ENCODE results near the gene EVI5L. TPM values are rescaled to one million over a fixed set of nuclear protein-coding genes. Genes with fewer than 3 reads are reported as not detected.

Gene EVI5L
- total and polyA plus RNA-seq, 2 of the 13 experiments (the other 11 are each of a cell fraction or from before 2014, with no cell fraction given) = 1.7 to 2.4 TPM

- TF ChIP-seq, protein P1, sequence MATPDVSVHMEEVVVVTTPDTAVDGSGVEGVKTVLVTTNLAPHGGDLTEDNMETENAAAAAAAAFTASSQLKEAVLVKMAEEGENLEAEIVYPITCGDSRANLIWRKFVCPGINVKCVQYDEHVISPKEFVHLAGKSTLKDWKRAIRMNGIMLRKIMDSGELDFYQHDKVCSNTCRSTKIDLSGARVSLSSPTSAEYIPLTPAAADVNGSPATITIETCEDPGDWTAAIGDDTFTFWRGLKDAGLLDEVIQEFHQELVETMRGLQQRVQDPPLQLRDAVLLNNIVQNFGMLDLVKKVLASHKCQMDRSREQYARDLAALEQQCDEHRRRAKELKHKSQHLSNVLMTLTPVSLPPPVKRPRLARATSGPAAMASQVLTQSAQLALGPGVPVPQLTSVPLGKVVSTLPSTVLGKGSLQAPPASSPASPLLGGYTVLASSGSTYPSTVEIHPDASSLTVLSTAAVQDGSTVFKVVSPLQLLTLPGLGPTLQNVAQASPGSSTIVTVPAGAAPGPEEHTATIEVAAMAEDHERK (CRISPR knock-in tag; IDR thresholded peaks at IDR 0.05; ENCODE audit: low read depth) = peak; percentile 58; the same call in 1 of the 2 replicates
- TF ChIP-seq ZNF713 (CRISPR knock-in tag; IDR thresholded peaks at IDR 0.05) = no peak
- no peak for TF ChIP-seq MAF1 (CRISPR knock-in tag; IDR thresholded peaks at IDR 0.05; ENCODE audit: borderline replicate concordance)
- TF ChIP-seq GATAD1 (CRISPR knock-in tag; IDR thresholded peaks at IDR 0.05) = peak; percentile 51
- no peak for TF ChIP-seq HNRNPK (IDR thresholded peaks at IDR 0.05; ENCODE audit: low read depth, low read length, poor library complexity, severe bottlenecking)
- TF ChIP-seq FOXK2 (IDR thresholded peaks at IDR 0.05) = peak; percentile 56
- TF ChIP-seq ELF1 (CRISPR knock-in tag; IDR thresholded peaks at IDR 0.05) = peak; percentile 71
- TF ChIP-seq, protein P2, sequence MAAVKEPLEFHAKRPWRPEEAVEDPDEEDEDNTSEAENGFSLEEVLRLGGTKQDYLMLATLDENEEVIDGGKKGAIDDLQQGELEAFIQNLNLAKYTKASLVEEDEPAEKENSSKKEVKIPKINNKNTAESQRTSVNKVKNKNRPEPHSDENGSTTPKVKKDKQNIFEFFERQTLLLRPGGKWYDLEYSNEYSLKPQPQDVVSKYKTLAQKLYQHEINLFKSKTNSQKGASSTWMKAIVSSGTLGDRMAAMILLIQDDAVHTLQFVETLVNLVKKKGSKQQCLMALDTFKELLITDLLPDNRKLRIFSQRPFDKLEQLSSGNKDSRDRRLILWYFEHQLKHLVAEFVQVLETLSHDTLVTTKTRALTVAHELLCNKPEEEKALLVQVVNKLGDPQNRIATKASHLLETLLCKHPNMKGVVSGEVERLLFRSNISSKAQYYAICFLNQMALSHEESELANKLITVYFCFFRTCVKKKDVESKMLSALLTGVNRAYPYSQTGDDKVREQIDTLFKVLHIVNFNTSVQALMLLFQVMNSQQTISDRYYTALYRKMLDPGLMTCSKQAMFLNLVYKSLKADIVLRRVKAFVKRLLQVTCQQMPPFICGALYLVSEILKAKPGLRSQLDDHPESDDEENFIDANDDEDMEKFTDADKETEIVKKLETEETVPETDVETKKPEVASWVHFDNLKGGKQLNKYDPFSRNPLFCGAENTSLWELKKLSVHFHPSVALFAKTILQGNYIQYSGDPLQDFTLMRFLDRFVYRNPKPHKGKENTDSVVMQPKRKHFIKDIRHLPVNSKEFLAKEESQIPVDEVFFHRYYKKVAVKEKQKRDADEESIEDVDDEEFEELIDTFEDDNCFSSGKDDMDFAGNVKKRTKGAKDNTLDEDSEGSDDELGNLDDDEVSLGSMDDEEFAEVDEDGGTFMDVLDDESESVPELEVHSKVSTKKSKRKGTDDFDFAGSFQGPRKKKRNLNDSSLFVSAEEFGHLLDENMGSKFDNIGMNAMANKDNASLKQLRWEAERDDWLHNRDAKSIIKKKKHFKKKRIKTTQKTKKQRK (IDR thresholded peaks at IDR 0.05; ENCODE audit: low read length) = peak; percentile 96
- TF ChIP-seq SRF (IDR thresholded peaks at IDR 0.05; ENCODE audit: low read depth, low read length) = peak; percentile 40; the same call in 1 of the 2 replicates
- no peak for TF ChIP-seq ZNF598 (CRISPR knock-in tag; IDR thresholded peaks at IDR 0.05; ENCODE audit: borderline replicate concordance)
- TF ChIP-seq MXI1 (IDR thresholded peaks at IDR 0.05; ENCODE audit: borderline replicate concordance, low read depth, low read length) = peak; percentile 20; the same call in 1 of the 3 replicates
- TF ChIP-seq ZSCAN9 (CRISPR knock-in tag; IDR thresholded peaks at IDR 0.05; ENCODE audit: borderline replicate concordance) = no peak
- TF ChIP-seq, protein P3, sequence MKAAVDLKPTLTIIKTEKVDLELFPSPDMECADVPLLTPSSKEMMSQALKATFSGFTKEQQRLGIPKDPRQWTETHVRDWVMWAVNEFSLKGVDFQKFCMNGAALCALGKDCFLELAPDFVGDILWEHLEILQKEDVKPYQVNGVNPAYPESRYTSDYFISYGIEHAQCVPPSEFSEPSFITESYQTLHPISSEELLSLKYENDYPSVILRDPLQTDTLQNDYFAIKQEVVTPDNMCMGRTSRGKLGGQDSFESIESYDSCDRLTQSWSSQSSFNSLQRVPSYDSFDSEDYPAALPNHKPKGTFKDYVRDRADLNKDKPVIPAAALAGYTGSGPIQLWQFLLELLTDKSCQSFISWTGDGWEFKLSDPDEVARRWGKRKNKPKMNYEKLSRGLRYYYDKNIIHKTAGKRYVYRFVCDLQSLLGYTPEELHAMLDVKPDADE (CRISPR knock-in tag; IDR thresholded peaks at IDR 0.05) = no peak
- TF ChIP-seq ISX (CRISPR knock-in tag; conservative IDR thresholded peaks at IDR 0.05) = no peak
- TF ChIP-seq KLF15 (CRISPR knock-in tag; IDR thresholded peaks at IDR 0.05; ENCODE audit: borderline replicate concordance) = no peak
- peak; percentile 61 for TF ChIP-seq YEATS2 (CRISPR knock-in tag; IDR thresholded peaks at IDR 0.05; ENCODE audit: borderline replicate concordance)
- no peak for TF ChIP-seq ZNF644 (CRISPR knock-in tag; IDR thresholded peaks at IDR 0.05; ENCODE audit: low read depth)
- no peak for TF ChIP-seq ZFP82 (CRISPR knock-in tag; IDR thresholded peaks at IDR 0.05; ENCODE audit: borderline replicate concordance)
- peak; percentile 32; the same call in 1 of the 2 replicates for TF ChIP-seq CTCF (CRISPR knock-in tag; IDR thresholded peaks at IDR 0.05)
- TF ChIP-seq, protein P4, sequence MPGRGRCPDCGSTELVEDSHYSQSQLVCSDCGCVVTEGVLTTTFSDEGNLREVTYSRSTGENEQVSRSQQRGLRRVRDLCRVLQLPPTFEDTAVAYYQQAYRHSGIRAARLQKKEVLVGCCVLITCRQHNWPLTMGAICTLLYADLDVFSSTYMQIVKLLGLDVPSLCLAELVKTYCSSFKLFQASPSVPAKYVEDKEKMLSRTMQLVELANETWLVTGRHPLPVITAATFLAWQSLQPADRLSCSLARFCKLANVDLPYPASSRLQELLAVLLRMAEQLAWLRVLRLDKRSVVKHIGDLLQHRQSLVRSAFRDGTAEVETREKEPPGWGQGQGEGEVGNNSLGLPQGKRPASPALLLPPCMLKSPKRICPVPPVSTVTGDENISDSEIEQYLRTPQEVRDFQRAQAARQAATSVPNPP (CRISPR knock-in tag; IDR thresholded peaks at IDR 0.05) = no peak
These were observed at the start of gene EVI5L (continued) for GRCh38 chr19:7829561-7830271.
